HFFc6 (cell line): ENCODE results near the gene DNER. TPM values are rescaled to one million over a fixed set of nuclear protein-coding genes. Genes with fewer than 3 reads are reported as not detected.

Experiments
- DNase-seq: peaks from one replicate; pipeline ENCODE4 v3.0.0-alpha.2; 2018
- H3K27ac Mint-ChIP-seq: 2 replicates; pipeline ENCODE4 v1.8.0; 2020; ENCODE audit warnings: mild to moderate bottlenecking, mixed read lengths
- H3K27me3 Mint-ChIP-seq: 2 replicates; pipeline ENCODE4 v1.8.0; 2021; ENCODE audit warnings: mild to moderate bottlenecking, moderate library complexity, mixed read lengths; ENCODE audit not compliant: insufficient read depth
- H3K36me3 Mint-ChIP-seq: 2 replicates; pipeline ENCODE4 v1.8.0; 2021; ENCODE audit warnings: low read depth, mixed read lengths
- H3K4me1 Mint-ChIP-seq: 2 replicates; pipeline ENCODE4 v1.8.0; 2020; ENCODE audit warnings: low read depth, mixed read lengths
- H3K4me3 Mint-ChIP-seq: 2 replicates; pipeline ENCODE4 v1.8.0; 2020; ENCODE audit warnings: mild to moderate bottlenecking, moderate library complexity, mixed read lengths
- H3K9me3 Mint-ChIP-seq: 2 replicates; pipeline ENCODE4 v1.8.0; 2020; ENCODE audit warnings: mild to moderate bottlenecking, mixed read lengths
- CTCF ChIP-seq: fragments of 200-600 bp; sonication (generic); IDR thresholded peaks from 2 replicates; pipeline ENCODE4 v1.5.0; 2021; ENCODE audit warnings: antibody characterized with exemption, mild to moderate bottlenecking
- total RNA-seq, 6 experiments: library from RNA; stranded (reverse); fragmentation: NEBNext Ultra II Directional; extraction: Animal tissue kit (Norgen Biotek cat#: 25700); gene quantifications; 2 replicates in 1 of 6; 3 replicates in 5 of 6; pipeline ENCODE4 v1.2.3, GENCODE V29; 2021

The DNER gene
- total RNA-seq, 6 experiments from 2014 or later: 0.07 to 3.8 (median 2.7) TPM

DNA sequence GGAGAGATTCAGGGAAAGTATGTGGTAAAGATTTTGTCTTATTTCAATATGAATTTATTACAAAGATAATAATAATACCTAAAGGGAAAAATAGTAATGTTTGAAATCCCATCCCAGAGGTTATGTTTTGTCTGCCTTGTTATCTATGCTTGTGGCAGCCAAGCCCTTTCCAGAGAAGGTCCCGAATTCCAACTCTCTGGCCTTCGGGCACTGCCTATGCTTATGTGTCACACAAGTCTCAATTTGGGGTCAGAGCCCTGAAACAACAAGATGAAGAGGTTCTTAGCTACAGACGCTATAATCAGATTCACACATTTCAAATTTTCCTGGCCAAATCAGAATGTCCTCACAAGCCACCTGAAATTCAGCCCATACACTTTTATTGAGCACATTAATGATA lies 59.9 kb downstream of the DNER start:
- Mint-ChIP-seq H3K9me3 (no peaks in the 10 kb centered on the region; the same call in 1 of the 2 replicates), H3K36me3 (no peaks in the 10 kb centered on the region), H3K27ac (no peak overlapping the region), H3K4me3 (no peak overlapping the region), H3K4me1 (no peaks in the 10 kb centered on the region), H3K27me3 (peaks cover 9% of the 10 kb centered on the region)
- TF ChIP-seq CTCF: no peak
- DNase-seq: no peak

DNA sequence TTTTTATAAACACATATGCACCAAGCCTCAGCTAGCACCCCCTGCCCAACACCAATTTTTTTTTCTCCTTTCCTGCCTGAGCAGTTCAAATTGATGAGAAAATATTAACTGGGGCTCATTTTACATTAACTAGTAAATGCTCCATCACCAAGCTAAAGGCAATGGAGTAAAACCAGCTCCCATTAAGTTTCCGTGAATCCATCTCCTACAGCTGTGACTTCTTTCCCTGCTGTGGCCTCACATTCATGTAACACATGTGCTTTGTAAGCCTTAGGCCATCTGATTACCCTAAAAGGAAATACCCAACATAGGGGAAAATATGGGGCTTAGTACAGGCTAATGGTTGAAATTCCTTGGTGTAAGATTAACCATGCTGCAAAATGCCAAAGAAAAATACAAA lies 60.8 kb downstream of the DNER start:
- no peak for TF ChIP-seq CTCF
- H3K27me3 Mint-ChIP-seq: peaks cover 9% of the 10 kb centered on the region
- no peak overlapping the region for H3K27ac Mint-ChIP-seq
- no peak overlapping the region for H3K4me3 Mint-ChIP-seq
- no peak for DNase-seq
- no peaks in the 10 kb centered on the region for H3K36me3 Mint-ChIP-seq
- no peaks in the 10 kb centered on the region; the same call in 1 of the 2 replicates for H3K9me3 Mint-ChIP-seq
- no peaks in the 10 kb centered on the region for H3K4me1 Mint-ChIP-seq

DNA sequence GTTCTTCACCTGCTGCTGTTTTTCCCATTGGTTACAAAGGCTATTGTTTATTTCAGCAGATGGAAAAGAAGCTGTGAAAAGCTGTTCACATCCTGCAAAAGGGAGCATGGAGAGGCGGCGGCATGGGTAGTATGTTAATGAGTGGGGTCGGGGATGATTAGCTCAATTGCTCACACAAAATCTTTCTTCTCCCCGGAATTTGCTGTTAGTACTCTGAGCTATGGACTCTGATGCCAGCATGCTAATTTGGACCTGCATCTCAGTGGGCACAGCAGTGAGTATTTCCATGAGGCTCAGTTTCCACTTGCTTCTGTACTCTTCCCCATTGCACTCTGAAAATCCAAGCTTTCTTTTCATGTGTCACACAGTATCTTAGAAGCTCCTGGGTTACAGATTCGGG lies 61.6 kb downstream of the DNER start:
- H3K27ac Mint-ChIP-seq: no peak overlapping the region
- H3K27me3 Mint-ChIP-seq: peaks cover 8% of the 10 kb centered on the region
- TF ChIP-seq CTCF: no peak
- H3K4me1 Mint-ChIP-seq: no peaks in the 10 kb centered on the region
- H3K36me3 Mint-ChIP-seq: no peaks in the 10 kb centered on the region
- no peak for DNase-seq
- no peak overlapping the region for H3K4me3 Mint-ChIP-seq
- no peaks in the 10 kb centered on the region; the same call in 1 of the 2 replicates for H3K9me3 Mint-ChIP-seq

DNA sequence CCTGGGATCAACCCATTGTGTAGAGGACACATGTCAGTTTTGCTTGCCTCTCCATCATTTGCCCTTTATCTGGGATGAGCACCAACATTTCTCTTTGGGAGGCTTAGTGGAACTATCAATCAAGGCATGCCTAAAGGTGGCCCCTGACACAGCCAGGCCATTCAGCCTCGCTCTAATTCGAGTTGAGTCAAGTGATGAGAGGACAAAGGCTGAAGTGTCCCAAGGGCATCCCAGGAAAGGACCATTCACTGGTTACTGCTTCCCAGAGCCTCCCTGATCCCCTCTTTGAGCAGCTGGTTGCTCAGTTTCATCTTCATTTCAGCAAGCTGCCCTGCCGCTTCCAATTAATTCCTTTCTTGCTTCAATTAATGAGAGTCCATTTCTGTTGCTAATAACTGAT lies 63.5 kb downstream of the DNER start:
- Mint-ChIP-seq H3K4me3 (no peak overlapping the region), H3K4me1 (no peaks in the 10 kb centered on the region), H3K27ac (no peak overlapping the region), H3K9me3 (no peaks in the 10 kb centered on the region; the same call in 1 of the 2 replicates), H3K27me3 (peaks cover 7% of the 10 kb centered on the region), H3K36me3 (no peaks in the 10 kb centered on the region)
- DNase-seq: no peak
- no peak for TF ChIP-seq CTCF

GRCh38 chr2:229650059-229650458 lies 64.3 kb downstream of the DNER start:
- H3K36me3 Mint-ChIP-seq: no peaks in the 10 kb centered on the region
- no peak overlapping the region for H3K4me3 Mint-ChIP-seq
- H3K4me1 Mint-ChIP-seq: no peaks in the 10 kb centered on the region
- DNase-seq: no peak
- H3K27ac Mint-ChIP-seq: no peak overlapping the region
- peaks cover 7% of the 10 kb centered on the region for H3K27me3 Mint-ChIP-seq
- TF ChIP-seq CTCF: no peak
- no peaks in the 10 kb centered on the region; the same call in 1 of the 2 replicates for H3K9me3 Mint-ChIP-seq

- no peaks in the 10 kb centered on the region; the same call in 1 of the 2 replicates for H3K9me3 Mint-ChIP-seq
- H3K27ac Mint-ChIP-seq: no peak overlapping the region
- no peak for DNase-seq
- H3K27me3 Mint-ChIP-seq: peaks cover 3% of the 10 kb centered on the region
- no peaks in the 10 kb centered on the region for H3K4me1 Mint-ChIP-seq
- H3K36me3 Mint-ChIP-seq: no peaks in the 10 kb centered on the region
- no peak for TF ChIP-seq CTCF
- H3K4me3 Mint-ChIP-seq: no peak overlapping the region
Observed at GRCh38 chr2:229646186-229646723, 68.1 kb downstream of the DNER start.
